SK-N-SH treated with all-trans-retinoic acid at 6 μM for 48 hours (cell line): ENCODE results near the gene UBASH3B.

Source experiments
- PATZ1 ChIP-seq: fragments of 250-450 bp; sonication (Bioruptor Pico); IDR thresholded peaks from 2 replicates; pipeline ENCODE4 v1.8.0; 2020; ENCODE audit warnings: mild to moderate bottlenecking, moderate library complexity, borderline replicate concordance
- ZNF70 ChIP-seq: fragments of 450-650 bp; formaldehyde crosslinking; IDR thresholded peaks from 2 replicates; pipeline ENCODE4 v1.5.0; 2020; ENCODE audit warnings: mild to moderate bottlenecking, moderate library complexity

DNA sequence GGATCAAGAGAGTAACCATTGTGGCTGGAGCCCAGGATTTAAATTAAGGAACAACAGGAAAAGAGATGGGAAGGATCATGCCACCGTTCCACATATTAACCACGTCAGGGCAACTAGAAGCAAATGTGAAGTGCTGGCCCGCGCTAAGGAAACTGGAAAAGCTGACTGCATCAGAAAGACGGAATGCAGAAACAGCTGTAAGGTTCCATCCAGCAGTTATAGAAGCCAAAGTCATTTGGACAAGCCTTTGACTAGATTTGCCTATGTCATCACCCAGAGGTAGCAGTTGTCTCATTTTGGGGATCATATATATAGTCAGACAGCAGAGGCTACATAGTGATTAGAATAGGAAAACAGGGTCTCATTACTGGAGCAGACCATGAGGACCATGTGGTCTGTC lies 139.8 kb downstream of the UBASH3B start:
- TF ChIP-seq PATZ1 (CRISPR knock-in tag) (no peak), ZNF70 (CRISPR knock-in tag) (no peak)
